Muscle layer of colon (tissue), 2 donors: Measurements from ENCODE around the gene SCCPDH.

Source experiments
- H3K27ac ChIP-seq: one replicate; pipeline ENCODE4 v1.7.0; 2013; ENCODE audit warnings: low read depth, mild to moderate bottlenecking, low read length, moderate library complexity
- H3K27me3 ChIP-seq, 2 donors: one replicate each; pipeline ENCODE4 v1.7.0; 2013; ENCODE audit warnings: low read length in 2 of 2, mild to moderate bottlenecking in 2 of 2; ENCODE audit not compliant: insufficient read depth in 2 of 2, control insufficient read depth in 1 of 2
- H3K36me3 ChIP-seq: one replicate; pipeline ENCODE4 v1.7.0; 2013; ENCODE audit warnings: mild to moderate bottlenecking, low read length; ENCODE audit not compliant: insufficient read depth
- H3K4me1 ChIP-seq: one replicate; pipeline ENCODE4 v1.7.0; 2013; ENCODE audit warnings: mild to moderate bottlenecking, low read length; ENCODE audit not compliant: insufficient read depth
- H3K4me3 ChIP-seq, 2 donors: one replicate each; pipeline ENCODE4 v1.7.0; 2013; ENCODE audit warnings: low read length in 2 of 2, low read depth in 1 of 2, mild to moderate bottlenecking in 1 of 2, moderate library complexity in 1 of 2
- H3K9ac ChIP-seq: one replicate; pipeline ENCODE4 v1.7.0; 2013; ENCODE audit warnings: low read length
- H3K9me3 ChIP-seq: one replicate; pipeline ENCODE4 v1.7.0; 2013; ENCODE audit warnings: mild to moderate bottlenecking, low read length
- donor health status: abdominal sarcoma.
- donor health status: Adenocarcinoma of cecum.

The SCCPDH gene

GRCh38 chr1:246778663-246779062 lies 54.5 kb downstream of the SCCPDH start:
- no peak overlapping the region for H3K9ac ChIP-seq
- no peak overlapping the region for H3K4me3 ChIP-seq
- H3K27ac ChIP-seq = no peak overlapping the region
- peaks cover 6% of the 10 kb centered on the region for H3K4me1 ChIP-seq
- H3K9me3 ChIP-seq = no peaks in the 10 kb centered on the region
- H3K27me3 ChIP-seq = no peaks in the 10 kb centered on the region
- H3K36me3 ChIP-seq = peaks cover 18% of the 10 kb centered on the region

DNA sequence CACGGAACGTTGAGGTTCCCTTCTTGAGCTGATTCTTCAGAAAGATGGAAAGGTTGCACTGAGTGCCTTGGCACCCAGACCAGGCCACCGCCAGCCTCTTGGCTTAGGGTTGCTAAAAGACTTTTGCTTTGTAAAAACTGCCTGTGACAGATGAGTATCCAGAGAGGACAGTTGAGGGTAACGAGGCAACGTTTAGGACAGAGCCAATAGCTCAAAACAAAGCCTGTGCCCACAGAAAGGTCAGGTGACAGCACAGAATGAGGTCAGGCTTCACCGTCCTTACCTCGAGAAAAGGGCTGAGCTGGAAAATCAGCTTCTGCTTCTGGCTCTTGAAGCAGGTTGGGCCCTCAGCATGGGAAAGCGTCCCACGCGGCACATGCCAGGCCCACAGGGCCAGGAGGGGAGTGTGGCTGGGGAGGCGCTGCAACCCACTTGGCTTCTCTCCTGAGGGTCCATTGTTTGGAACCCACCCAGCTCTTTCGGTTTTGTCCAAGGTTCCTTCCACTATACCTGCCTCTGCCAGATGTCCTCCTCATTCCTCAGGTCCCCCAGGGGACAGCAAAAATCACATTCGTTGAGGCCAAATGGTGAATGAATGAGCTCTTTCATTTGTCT lies 55.5 kb downstream of the SCCPDH start:
- Histone ChIP-seq H3K36me3 (peaks cover 18% of the 10 kb centered on the region), H3K27ac (no peak overlapping the region)

GRCh38 chr1:246780264-246780663 lies 56.1 kb downstream of the SCCPDH start:
- Histone ChIP-seq H3K36me3 (peaks cover 18% of the 10 kb centered on the region), H3K9ac (no peak overlapping the region), H3K4me3 (no peak overlapping the region), H3K4me1 (peaks cover 6% of the 10 kb centered on the region), H3K27ac (no peak overlapping the region), H3K9me3 (no peaks in the 10 kb centered on the region), H3K27me3 (no peaks in the 10 kb centered on the region)

More for the DNA sequence above, 55.5 kb downstream of the SCCPDH start:
- Histone ChIP-seq H3K9me3 (no peaks in the 10 kb centered on the region), H3K4me3 (no peak overlapping the region), H3K9ac (no peak overlapping the region), H3K4me1 (peaks cover 6% of the 10 kb centered on the region), H3K27me3 (no peaks in the 10 kb centered on the region)

- Histone ChIP-seq H3K9ac (no peak overlapping the region), H3K27ac (no peak overlapping the region), H3K27me3 (no peaks in the 10 kb centered on the region), H3K4me1 (peaks cover 6% of the 10 kb centered on the region), H3K9me3 (no peaks in the 10 kb centered on the region), H3K4me3 (no peak overlapping the region), H3K36me3 (peaks cover 13% of the 10 kb centered on the region)
Measured at GRCh38 chr1:246781212-246781611, 57.0 kb downstream of the SCCPDH start.

DNA sequence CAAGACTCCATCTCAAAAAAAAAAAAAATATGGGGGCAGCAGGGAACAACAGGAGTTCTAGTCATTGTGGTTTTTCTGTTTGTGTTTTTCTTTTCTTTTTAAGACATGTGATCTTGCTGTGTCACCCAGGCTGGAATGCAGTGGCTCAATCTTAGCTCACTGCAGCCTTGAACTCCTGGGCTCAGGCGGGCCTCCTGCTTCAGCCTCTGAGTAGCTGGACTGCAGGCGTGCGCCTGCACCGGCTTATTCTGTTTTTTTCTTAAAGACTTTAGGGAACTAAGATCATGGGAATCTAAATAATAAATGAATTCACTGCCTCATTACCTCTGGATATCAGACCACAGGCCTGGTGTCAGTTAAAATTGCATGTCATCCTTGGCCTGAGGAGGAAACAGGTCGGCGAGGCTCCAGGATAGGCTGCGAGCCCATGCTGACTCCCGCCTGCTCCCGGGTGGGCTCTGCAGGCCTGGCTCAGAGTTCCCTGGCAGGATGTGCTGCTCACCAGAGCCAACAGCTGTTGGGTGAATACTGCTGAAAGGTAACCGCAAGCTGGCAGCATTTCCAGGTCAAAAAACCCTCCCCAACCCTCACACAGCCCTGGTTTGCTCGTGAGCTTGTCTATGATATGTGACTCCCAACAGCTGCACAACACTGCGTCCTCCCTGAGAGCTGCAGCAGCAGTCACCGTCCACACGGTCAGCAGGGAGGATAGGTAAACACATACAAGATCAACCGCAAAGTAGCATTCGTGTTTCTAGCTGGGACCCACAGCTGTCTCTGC lies 58.1 kb downstream of the SCCPDH start:
- Histone ChIP-seq H3K27ac (no peak overlapping the region), H3K9me3 (no peaks in the 10 kb centered on the region), H3K9ac (no peak overlapping the region), H3K27me3 (no peaks in the 10 kb centered on the region), H3K4me3 (no peak overlapping the region), H3K36me3 (peaks cover 7% of the 10 kb centered on the region), H3K4me1 (peaks cover 6% of the 10 kb centered on the region)

- Histone ChIP-seq H3K36me3 (peaks cover 7% of the 10 kb centered on the region), H3K27ac (no peak overlapping the region), H3K9ac (no peak overlapping the region), H3K4me3 (no peak overlapping the region), H3K27me3 (no peaks in the 10 kb centered on the region), H3K9me3 (no peaks in the 10 kb centered on the region), H3K4me1 (peaks cover 6% of the 10 kb centered on the region)
Measured at GRCh38 chr1:246784621-246785493, 60.6 kb downstream of the SCCPDH start.

DNA sequence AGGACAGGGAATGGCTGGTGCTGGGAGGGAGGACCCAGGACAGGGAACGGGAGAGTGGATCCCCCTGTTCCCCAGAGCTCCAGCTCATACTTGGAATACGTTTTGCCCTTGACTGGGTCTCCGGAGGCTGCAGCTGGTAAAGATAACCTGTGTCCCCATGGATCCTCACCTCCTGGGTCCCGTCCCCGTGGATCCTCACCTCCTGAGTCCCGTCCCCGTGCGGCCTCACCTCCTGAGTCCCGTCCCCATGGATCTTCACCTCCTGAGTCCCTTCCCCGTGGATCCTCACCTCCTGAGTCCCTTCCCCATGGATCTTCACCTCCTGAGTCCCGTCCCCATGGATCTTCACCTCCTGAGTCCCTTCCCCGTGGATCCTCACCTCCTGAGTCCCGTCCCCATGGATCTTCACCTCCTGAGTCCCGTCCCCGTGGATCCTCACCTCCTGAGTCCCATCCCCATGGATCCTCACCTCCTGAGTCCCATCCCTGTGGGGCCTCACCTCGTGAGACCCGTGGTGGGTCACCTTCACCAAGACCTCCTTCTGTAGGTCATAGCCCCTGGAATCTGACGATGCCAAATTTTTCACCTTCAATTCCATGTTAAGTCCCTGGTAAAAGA lies 61.4 kb downstream of the SCCPDH start:
- peaks cover 4% of the 10 kb centered on the region for H3K36me3 ChIP-seq
- H3K9ac ChIP-seq = no peak overlapping the region
- H3K27ac ChIP-seq = no peak overlapping the region
- H3K4me1 ChIP-seq = peaks cover 6% of the 10 kb centered on the region
- no peaks in the 10 kb centered on the region for H3K27me3 ChIP-seq
- no peaks in the 10 kb centered on the region for H3K9me3 ChIP-seq
- no peak overlapping the region for H3K4me3 ChIP-seq

GRCh38 chr1:246786606-246787238 lies 62.5 kb downstream of the SCCPDH start:
- Histone ChIP-seq H3K4me1 (peaks cover 6% of the 10 kb centered on the region), H3K36me3 (no peaks in the 10 kb centered on the region), H3K9ac (no peak overlapping the region), H3K27ac (no peak overlapping the region), H3K9me3 (no peaks in the 10 kb centered on the region), H3K4me3 (no peak overlapping the region), H3K27me3 (no peaks in the 10 kb centered on the region)

DNA sequence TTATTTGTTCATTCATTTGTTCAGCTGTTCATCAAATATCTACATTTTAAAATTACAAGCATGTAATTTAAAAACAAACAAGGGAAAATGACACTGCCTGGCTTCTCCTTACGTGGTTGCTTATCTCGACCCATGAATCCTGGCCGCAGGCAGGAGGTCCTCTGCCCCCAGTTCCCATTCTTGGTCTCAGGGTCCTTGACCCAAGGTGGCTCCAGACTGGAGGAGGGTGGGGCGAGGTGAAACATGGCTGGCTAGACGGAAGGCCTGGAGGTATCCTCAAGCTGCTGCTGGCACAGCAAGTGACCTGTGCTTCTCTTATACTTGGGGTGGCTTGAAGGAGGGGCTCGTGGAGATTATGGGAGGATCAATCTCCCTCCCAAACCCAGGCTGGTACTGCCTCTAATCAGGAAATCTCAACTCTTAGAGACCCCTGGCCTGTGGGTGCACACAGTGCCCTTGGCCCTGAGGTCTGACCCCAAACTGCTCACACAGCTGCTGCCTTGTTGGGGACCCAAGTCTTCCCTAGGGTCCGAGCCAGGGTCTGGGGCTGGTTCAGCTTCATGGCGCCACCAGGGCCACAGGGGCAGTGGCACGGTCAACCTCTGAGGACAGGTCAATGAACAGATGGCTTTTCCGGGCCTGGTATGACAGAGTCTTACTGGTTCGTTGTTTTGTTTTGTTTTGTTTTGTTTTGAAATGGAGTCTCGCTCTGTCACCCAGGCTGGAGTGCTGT lies 63.7 kb downstream of the SCCPDH start:
- no peaks in the 10 kb centered on the region for H3K36me3 ChIP-seq
- no peaks in the 10 kb centered on the region for H3K9me3 ChIP-seq
- H3K27ac ChIP-seq = no peak overlapping the region
- no peak overlapping the region for H3K4me3 ChIP-seq
- no peaks in the 10 kb centered on the region for H3K4me1 ChIP-seq
- H3K9ac ChIP-seq = no peak overlapping the region
- peaks cover 0 to 6% of the 10 kb centered on the region in 2 donors for H3K27me3 ChIP-seq

GRCh38 chr1:246788895-246789338 lies 64.7 kb downstream of the SCCPDH start:
- Histone ChIP-seq H3K27ac (no peak overlapping the region), H3K36me3 (no peaks in the 10 kb centered on the region), H3K9ac (no peak overlapping the region), H3K27me3 (peaks cover 0 to 11% of the 10 kb centered on the region in 2 donors), H3K4me1 (no peaks in the 10 kb centered on the region), H3K4me3 (no peak overlapping the region), H3K9me3 (no peaks in the 10 kb centered on the region)
